CD4-positive, alpha-beta T cell treated with Interleukin-4 for 1 hour (primary cell): Measurements from ENCODE around the gene EIF5B.
"Not testable (repeated sequence)": the region's sequence is repeated elsewhere in the genome, so short reads cannot be mapped to it uniquely, and the experiment has no call there.

Source experiments
- DNase-seq, 2 donors: peaks; one replicate each; pipeline ENCODE4 v3.0.0-alpha.2; 2020 to 2022

EIF5B gene

DNA sequence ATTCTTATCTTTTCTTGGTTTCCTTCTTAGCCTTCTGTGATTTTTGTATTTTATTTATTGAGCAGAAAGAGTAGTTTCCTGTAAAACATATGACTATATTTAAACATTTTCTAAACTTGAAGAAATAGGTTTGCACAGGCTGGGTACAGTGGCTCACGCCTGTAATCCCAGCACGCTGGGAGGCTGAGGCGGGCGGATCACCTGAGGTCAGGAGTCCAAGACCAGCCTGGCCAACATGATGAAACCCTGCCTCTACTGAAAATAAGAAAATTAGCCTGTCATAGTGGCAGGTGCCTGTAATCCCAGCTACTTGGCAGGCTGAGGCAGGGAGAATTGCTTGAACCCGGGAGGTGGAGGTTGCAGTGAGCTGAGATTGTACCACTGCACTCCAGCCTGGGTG is 31.7 kb downstream of the EIF5B start:
- not testable (repeated sequence) for DNase-seq

DNA sequence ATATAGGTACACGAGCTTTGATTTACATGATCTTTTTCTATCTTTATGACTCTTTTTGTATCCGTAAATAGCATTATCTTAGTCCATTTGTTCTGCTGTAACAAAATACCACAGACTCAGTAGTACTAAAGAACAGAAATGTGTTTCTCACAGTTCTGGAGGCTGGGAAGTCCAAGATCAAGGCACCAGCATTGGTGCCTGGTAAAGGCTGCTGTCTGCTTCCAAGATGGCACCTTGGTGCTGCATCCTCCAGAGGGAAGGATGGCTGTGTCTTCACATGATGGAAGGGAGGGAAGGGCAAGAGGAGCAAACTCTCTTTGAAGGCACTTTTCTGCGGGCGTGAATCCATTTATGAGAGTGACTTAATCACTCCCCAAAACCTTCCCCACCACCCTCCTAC is 36.0 kb downstream of the EIF5B start:
- DNase-seq, result no peak

DNA sequence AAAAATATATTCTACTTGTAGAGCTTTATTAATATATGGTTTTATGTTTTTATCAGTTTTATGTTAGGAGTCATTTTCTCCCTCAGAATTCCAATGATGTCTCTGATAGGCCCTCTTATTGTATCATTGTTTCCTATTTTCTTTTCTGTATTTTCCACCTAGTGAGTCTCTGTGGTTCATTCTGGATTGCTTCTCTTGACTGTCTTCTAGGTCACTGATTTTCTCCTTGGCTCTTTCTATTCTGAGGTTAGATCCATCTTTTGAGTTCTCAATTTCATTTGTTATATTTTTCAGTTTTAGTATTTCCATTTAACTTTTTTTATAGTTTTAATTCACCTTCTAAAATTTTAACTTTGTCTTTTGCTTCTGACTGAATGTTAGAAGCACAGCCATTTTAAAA is 37.6 kb downstream of the EIF5B start:
- DNase-seq, result no peak

DNA sequence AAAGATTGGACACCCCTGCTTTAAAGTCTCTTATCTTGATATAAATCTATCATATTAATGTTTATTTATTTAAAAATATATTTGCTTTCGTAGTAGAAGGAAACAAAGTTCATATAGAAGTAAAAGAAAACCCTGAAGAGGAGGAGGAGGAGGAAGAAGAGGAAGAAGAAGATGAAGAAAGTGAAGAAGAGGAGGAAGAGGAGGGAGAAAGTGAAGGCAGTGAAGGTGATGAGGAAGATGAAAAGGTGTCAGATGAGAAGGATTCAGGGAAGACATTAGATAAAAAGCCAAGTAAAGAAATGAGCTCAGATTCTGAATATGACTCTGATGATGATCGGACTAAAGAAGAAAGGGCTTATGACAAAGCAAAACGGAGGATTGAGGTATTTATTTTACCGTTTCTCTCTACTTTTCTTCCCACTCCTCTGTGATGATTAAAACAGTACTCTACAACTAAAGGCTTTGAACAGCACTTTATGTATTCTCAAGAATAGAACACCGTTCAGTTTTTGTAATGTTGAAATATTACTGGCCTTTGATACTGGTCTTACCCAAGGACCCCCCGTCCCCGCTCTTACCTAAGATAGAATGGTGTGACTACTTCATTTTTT is 39.2 kb downstream of the EIF5B start:
- DNase-seq, result no peak

DNA sequence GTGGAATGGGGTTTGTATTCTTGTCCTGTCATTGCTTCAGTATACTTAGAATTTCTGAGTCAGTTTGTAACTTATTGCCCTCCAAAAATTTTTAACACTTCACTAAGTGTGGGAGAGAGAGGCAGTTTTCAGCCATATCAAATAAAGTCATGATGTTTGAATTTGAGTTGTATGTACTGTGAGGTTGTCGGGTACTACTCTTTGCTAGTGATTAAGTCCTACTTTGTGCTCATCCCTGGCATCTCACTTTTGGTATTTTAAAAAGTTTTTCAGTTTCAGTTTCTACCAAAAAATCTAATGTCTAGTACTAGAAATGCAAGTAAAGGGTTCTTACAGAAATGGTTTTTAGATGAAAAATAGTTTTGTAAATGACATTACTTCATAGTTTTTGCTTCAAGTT is 40.7 kb downstream of the EIF5B start:
- DNase-seq, result no peak

DNA sequence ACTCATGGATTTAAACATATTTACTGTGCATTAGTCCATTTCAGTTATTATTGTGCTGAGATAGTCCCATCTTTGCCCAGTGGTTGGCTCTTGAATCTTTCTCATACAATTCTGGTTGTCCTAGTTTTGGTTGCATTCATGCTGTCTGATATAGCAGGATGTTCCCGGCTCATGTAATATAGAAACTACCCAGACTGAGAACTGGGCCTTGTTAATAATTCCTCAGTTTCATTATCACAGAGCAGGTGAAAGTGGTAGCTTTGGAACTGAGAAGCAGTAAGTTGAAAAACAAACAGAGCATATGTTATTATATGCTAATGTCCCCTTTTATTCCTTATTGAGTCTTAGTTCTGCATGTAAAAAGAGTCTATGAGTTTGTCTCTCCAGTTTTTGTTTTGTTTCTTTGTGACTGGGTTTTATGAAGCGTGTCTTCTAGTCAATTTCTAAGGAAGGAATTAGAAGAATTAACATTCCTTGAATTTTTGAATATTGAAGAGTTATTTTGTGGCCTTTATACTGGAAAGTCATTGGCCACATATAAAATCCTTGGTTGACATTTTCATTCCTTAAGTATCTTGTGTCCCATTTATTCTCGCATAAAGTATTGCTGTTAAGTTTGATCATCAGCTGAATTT is 43.3 kb downstream of the EIF5B start:
- DNase-seq, result no peak

DNA sequence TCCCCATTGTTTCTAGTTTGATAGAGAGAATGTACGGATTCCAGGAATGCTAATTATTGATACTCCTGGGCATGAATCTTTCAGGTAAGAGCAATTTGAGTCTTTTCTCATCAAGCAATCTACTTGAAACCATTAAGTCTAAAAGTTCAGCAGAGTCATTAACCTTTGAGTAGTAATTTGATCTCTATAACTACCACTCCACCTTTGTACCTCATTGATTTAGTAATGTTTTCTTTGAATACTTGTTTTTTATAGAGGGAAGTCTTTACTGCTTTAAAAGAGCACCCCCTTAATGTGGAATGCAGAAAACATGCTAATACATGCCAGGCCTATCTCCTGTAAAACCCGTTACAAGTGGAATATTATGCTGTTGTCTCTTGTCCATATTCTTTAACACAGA is 45.0 kb downstream of the EIF5B start:
- no peak for DNase-seq

DNA sequence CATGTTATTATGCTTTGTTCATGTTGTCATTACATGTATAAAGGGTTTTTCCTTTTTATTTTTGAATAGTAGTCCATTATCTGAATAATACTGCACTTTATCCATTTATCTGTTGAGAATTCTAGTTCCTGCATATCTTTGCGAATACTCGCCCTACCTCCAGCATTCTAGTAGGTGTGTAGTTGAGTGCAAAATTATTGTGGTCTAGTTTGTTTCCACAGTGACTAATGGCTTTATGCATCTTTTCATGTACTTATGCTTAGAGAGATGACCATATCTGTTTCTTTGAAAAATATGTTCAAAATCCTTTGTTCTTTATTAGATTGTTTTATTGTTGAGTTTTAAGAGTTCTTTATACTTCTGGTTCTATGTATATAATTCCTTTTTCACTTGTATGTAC is 48.8 kb downstream of the EIF5B start:
- DNase-seq, result no peak

DNA sequence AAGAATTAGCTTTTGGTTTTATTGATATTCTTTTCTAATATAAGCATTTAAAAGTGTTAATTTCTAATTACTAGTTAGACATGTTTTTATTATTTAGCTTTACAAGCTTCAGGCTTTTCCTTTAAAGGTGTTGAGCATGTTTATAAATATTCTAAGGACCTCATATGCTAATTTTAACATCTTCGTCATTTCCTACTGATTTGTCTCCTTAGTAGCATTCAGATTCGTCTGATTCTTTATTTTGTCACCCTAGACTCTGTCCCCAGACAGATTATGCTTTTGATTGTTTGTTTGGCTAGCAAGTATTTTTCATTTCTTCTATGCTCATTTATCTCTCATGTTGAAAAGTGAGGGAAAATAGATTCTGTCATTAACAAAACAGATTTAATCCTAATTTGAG is 51.7 kb downstream of the EIF5B start:
- DNase-seq, result no peak

DNA sequence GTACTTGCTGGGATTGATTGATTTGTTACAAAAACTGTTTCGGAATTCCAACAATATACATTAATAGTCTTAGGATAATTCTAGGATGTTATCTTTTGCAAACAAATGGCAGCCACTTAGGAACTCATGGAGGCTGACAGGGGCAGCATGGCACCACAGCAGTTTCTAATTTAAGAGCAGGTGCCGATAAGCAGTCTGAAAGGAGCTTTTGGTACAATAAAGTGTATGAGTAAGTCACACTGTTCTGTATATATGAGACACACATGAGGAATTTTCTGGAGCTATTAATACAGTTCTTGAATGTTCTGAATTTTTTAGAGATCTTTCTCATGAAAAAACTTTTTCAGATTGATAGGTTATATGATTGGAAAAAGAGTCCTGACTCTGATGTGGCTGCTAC is 52.2 kb downstream of the EIF5B start:
- DNase-seq, result no peak

DNA sequence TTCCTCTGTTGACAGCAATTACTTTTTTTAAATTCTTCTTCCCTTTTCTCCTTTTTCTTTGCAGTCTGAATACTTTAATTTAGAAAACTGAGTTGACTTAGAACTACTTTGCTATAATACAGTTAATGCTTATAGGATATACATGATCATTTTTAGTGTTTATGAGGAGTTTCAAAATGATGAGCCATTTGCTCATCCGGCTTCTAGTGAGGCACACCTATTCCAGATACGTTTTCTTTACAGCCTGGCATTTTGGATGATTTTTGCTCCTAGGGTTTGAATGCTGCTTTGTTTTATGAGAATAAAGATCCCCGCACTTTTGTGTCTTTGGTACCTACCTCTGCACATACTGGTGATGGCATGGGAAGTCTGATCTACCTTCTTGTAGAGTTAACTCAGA is 52.8 kb downstream of the EIF5B start:
- no peak for DNase-seq

DNA sequence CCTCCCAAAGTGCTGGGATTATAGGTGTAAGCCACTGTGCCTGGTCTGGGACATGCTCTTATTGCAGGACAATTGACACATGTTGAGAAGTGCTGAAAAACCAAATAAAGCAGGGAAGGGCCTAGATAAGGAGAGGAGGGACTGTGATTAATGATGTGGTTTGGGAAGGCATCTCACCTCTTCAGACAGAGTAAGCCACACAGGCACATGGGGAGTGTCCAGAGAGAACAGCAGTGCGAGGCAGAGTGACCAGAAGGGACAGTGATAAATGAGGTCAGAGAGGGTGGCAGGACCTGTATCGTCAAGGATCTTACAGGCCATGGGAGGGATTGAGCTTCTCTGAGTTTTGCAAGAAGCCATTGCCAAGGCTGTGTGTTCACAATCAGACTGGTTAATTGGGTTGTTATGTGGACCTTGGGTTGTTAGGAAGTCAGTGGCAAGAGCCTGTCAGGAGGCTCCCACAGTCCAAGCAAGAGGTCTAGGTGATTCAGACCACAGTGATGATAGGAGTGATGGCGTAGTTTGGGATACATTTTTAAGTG is 58.5 kb downstream of the EIF5B start:
- DNase-seq, result no peak

DNA sequence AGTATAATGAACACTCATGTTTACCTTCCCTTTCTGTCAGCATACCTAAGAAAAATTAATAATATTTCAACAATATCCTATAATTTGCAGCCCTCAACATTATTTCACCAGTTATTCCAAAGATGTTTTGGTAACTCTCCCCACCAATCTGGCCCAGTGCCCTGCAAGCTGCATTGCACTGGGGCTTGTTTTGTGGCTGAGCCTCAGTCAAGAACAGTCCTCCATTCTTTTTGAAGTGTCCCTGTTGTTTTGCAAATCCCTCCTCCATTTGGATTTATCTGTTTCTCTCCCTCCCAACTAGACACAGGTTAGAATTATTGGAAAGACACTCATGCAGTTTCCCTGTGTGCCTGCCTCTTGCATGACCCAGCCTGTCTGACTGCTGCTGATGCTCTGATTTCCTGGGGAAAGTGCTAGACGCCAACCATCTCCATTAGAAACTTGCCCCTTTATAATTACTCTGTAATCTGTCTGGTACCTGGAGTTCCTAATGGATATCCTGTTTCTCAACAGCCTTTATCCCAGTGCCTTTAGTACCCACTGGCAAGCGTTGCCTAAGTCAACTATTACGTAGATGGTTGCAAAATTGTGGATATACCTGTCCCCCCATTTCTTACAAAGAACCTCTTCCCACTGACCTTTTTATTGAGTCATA is 60.2 kb downstream of the EIF5B start:
- no peak for DNase-seq

DNA sequence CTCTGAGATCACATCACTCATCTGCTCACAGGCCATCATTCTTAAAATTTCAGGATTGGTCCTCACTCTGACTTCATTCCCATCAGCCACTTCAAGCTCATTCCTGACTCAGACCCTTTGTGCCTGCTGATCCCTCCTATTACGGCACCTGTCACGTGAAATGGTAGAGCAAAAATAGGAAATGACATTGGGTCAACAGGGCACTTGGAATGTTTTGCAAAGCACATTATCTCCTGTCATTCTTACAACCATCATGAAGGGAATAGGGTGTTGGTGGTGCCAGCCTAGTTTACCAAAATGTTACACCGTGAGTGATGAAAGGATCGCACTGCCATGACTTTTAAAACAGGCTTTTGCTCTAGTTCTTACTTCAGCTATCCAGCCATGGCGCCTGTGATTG is 61.1 kb downstream of the EIF5B start:
- no peak for DNase-seq

DNA sequence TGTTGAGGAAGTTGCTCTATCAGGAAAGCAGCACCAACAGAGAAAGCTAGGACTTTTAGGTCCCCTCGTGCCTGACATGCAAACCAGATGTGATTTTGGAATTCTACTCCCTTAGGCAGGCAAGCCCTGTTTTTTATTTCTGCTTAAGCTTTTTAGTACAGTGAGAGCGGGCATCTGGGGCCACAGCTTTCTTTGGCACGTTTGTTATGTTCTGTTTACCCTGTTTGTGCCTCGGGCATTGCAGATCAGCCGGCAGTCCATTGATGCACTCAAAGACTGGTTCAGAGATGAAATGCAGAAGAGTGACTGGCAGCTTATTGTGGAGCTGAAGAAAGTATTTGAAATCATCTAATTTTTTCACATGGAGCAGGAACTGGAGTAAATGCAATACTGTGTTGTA is 61.9 kb downstream of the EIF5B start:
- DNase-seq, result no peak

DNA sequence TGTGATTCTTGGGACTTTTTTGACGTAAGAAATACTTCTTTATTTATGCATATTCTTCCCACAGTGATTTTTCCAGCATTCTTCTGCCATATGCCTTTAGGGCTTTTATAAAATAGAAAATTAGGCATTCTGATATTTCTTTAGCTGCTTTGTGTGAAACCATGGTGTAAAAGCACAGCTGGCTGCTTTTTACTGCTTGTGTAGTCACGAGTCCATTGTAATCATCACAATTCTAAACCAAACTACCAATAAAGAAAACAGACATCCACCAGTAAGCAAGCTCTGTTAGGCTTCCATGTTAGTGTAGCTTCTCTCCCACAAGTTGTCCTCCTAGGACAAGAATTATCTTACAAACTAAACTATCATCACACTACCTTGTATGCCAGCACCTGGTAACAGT is 62.6 kb downstream of the EIF5B start:
- DNase-seq, result no peak

DNA sequence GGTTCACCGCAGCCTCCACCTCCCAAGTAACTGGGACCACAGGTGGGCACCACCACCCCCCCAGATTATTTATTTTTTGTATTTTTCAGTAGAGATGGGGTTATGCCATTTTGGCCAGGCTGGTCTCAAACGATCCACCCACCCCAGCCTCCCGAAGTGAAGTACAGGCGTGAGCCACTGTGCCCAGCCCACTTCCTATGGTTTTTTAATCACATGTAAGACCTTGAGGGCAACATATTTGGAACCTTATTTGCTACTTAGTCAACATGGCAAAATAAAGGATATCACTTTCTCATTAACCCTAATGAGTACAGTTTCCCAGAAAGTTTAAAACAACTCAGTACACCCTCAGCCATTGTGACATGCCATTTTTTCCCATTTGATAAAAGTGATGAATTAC is 64.7 kb downstream of the EIF5B start:
- no peak for DNase-seq

DNA sequence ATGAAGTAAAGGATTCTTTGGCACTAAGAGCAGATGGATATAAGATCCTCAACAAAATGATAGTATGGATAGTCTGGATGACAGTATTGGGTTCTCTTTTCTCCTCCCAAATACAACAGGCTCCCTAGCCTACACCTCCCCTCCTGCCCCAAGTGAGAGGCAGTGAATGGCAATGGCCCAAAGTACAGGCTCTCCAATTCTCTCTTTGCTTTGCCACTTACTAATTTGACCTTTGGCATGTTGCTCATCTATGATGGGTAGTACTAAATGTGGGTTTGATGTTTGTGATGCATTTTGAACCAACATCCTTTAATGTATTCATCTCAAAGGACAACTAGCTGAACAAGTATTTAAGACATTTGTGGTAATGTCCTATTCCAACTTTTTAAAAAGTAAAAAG is 65.9 kb downstream of the EIF5B start:
- no peak for DNase-seq

DNA sequence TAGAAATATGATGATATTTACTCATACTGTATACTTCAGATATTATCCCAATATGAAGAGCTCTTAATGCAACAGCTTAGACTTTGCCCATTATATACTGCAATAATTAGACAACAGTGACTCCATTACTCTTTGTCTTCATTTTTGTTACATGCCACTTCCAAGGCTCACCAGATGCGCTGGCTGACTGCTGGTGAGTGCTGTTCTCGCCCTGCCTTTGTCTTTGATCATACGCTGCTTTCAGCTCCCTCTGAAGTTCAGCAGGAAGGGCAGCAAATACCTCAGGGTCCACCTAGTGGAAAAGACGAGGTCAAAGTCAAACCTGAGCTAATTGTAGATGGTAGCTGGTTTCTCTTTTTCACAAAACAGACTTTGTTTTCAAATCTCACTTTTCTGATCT is 66.3 kb downstream of the EIF5B start:
- no peak for DNase-seq

DNA sequence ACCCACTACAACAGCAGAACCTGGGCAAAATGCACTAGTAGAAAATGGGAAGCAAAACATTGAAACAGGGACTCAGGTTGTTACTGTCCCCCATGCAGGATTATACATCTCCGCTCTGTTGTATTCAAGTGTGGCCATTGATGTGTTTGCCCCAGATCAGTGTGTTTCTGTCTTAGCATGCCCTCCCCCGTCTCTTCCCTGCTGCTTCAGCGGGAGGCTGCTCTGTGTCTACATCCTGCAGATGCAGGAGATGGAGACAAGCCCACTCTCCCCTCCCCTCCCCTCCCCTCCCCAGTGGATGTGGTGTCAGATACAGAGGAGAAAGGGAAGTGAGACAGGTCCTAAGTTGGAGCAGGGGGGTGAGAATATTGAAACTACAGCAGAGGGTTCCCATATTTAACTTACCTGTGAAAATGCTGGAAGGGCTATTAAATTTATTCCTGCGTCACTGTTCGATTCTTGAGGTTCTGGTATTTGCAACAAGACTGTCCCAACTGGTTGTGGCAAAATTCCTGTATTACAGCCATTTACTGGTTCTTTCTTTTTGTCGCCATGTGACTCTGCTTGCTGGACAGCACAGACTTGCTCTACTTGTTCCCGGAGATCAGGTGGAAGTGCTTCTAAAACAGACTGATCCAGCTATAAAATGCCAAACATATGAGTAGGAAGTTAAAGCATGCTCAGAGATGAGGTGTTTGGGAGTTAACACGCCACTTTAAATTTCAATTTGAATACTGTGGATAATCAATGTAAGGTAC is 67.0 kb downstream of the EIF5B start:
- no peak for DNase-seq

DNA sequence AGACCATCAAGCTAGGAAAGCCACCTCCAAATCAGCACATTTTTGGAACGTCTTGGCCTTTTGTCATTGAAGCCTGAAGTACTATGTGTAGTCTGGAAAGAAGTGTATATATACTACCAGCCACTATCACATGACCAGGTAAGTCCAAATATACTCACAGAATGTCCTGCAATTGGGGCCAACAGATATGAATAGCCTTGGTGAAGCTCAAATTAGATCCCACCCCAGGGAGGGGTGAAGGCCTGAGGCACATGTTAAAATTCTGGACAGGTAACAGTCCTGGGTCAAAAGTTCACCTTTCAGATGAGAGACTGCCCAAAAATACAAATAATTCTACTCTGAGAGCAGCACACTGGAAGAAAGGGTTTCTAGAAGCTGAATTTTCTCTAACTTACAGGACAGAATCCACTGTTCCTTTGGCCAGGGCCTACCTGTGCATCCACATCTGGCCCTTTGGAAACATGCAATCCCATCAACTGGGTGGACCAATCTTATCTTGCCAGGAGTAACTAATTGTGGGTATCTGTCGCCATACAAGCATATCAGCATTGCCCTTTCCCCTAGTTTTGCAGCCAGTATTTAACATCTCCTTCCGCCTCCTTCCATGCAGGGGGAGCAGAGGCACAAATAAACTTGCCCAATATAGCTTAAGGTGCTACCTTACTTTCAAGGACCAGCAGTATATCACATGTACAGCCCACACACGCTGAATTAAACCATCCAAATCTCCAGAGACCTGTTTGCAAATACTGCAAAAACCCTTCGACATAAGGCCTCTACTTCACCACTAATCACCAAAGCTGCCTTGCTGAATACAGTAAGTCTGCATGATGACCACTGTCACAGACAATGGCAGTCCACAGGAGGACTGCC is 67.8 kb downstream of the EIF5B start:
- DNase-seq, result no peak

DNA sequence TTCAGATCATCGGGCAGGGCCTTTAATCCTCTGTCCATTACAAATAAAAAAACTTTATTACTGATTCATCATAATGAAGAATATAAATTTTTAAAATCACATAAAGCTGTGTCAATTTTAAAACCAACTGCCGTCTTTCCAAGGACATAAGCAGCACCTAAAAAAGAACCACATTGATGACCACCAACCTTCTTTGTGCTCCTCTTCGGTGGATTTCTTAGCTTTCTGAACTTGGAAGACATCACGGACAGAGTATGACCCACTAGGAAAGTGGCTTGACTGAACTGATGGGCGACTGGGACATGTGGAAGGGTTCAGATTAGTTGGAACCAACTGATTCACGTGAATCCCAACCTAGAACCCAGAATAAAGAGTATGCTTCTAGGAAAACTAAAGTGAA is 68.9 kb downstream of the EIF5B start:
- no peak for DNase-seq

DNA sequence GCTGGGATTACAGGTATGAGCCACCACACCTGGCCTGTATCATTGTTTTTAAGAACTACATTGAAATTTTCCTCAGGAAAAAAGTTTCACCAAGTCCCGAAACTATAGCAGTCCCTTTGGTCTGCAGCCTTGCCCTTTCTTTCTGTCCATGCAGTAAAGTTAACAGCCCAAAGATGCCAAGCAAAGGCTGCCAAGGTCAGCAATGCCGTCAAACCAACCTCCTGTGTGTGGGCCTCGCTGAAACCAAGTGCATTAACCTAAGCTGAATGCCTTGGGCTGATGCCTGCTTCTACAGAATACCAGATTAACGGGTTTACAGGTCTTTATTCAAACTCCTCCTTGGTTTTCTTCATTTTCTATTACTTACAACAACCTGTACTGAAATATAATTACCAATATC is 73.1 kb downstream of the EIF5B start:
- DNase-seq, result no peak
